Measurements from ENCODE around the gene FAM174C.

Gene FAM174C

DNA sequence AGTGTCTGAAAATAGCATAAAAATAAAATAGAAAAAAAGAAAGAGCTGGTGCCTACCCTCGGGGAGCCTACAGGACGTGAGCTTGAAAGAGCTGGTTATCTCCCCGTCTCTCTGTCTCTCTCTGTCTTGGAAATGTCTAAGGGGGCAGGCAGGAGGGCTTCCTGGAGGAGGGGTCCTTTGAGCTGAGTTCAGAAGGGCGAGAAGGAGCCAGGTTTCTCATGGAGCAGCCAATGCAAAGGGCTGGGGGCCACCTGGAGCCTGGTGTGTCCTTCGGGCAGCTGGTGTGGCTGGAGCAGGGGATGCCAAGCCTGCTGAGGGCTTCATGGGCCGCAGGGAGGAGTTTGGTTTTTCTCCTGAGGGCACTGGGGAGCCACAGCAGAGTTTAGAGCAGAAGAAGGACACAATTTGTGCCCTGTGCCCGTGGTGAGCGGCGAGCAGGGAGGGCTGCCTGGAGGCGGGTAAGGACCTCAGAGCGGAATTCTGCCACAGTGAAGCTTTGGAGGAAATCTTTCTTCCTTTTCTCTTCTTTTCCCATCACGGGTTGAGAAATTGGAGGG, 49.0 kb downstream of the FAM174C start:
- TF ChIP-seq, protein P1, sequence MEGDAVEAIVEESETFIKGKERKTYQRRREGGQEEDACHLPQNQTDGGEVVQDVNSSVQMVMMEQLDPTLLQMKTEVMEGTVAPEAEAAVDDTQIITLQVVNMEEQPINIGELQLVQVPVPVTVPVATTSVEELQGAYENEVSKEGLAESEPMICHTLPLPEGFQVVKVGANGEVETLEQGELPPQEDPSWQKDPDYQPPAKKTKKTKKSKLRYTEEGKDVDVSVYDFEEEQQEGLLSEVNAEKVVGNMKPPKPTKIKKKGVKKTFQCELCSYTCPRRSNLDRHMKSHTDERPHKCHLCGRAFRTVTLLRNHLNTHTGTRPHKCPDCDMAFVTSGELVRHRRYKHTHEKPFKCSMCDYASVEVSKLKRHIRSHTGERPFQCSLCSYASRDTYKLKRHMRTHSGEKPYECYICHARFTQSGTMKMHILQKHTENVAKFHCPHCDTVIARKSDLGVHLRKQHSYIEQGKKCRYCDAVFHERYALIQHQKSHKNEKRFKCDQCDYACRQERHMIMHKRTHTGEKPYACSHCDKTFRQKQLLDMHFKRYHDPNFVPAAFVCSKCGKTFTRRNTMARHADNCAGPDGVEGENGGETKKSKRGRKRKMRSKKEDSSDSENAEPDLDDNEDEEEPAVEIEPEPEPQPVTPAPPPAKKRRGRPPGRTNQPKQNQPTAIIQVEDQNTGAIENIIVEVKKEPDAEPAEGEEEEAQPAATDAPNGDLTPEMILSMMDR (IDR thresholded peaks at IDR 0.05; ENCODE audit: low read depth, low read length): no peak
- Histone ChIP-seq H3K27me3 (ENCODE audit: insufficient read depth, low read depth, severe bottlenecking) (no peaks in the 10 kb centered on the region), H3K9me3 (ENCODE audit: severe bottlenecking) (no peaks in the 10 kb centered on the region), H3K27ac (no peak overlapping the region), H3K36me3 (no peaks in the 10 kb centered on the region), H3K4me3 (ENCODE audit: low read depth, low read length) (no peak overlapping the region)
- no peak for DNase-seq

GRCh38 chr19:1324806-1325567, 49.7 kb downstream of the FAM174C start:
- no peak overlapping the region for H3K27ac ChIP-seq
- H3K36me3 ChIP-seq: no peaks in the 10 kb centered on the region
- no peak for DNase-seq
- TF ChIP-seq, protein P1 (IDR thresholded peaks at IDR 0.05; ENCODE audit: low read depth, low read length): no peak
- no peak overlapping the region for H3K4me3 ChIP-seq (ENCODE audit: low read depth, low read length)
- H3K27me3 ChIP-seq (ENCODE audit: insufficient read depth, low read depth, severe bottlenecking): no peaks in the 10 kb centered on the region
- H3K9me3 ChIP-seq (ENCODE audit: severe bottlenecking): no peaks in the 10 kb centered on the region

DNA sequence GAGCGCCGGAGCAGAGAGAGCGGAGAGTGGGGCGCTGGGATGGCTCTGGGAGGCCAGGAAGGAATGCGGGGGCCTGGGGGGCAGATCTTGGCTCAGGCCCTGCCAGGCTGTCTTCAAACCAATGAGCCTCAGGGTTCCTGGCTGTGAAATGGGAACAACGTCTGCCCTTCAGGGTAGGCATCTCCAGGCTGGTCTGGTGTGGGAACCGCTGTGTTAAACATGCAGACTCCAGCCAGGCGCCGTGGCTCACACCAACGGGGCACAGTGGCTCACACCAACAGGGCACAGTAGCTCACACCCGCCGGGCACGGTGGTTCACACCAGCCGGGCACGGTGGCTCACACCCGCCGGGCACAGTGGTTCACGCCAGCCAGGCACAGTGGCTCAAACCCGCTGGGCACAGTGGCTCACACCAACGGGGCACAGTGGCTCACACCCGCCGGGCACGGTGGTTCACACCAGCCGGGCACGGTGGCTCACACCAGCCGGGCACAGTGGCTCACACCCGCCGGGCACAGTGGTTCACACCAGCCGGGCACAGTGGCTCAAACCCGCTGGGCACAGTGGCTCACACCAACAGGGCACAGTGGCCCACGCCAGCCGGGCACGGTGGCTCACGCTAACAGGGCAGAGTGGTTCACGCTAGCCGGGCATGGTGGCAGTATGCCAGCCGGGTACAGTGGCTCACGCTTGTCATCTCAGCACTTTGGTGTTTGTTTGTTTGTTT, 50.4 kb downstream of the FAM174C start:
- no peak overlapping the region for H3K4me3 ChIP-seq (ENCODE audit: low read depth, low read length)
- H3K36me3 ChIP-seq: no peaks in the 10 kb centered on the region
- TF ChIP-seq, protein P1 (IDR thresholded peaks at IDR 0.05; ENCODE audit: low read depth, low read length): no peak
- DNase-seq: no peak
- H3K27ac ChIP-seq: no peak overlapping the region
- no peaks in the 10 kb centered on the region for H3K27me3 ChIP-seq (ENCODE audit: insufficient read depth, low read depth, severe bottlenecking)
- H3K9me3 ChIP-seq (ENCODE audit: severe bottlenecking): no peaks in the 10 kb centered on the region

- no peak for DNase-seq
- Histone ChIP-seq H3K27me3 (ENCODE audit: insufficient read depth, low read depth, severe bottlenecking) (no peaks in the 10 kb centered on the region), H3K36me3 (no peaks in the 10 kb centered on the region), H3K27ac (no peak overlapping the region), H3K9me3 (ENCODE audit: severe bottlenecking) (no peaks in the 10 kb centered on the region), H3K4me3 (ENCODE audit: low read depth, low read length) (no peak overlapping the region)
- TF ChIP-seq, protein P1 (IDR thresholded peaks at IDR 0.05; ENCODE audit: low read depth, low read length): no peak
Observed at GRCh38 chr19:1327125-1327524, 51.8 kb downstream of the FAM174C start.

Measured in WERI-Rb-1 (cell line).